Endothelial cell (in vitro differentiated cells): ENCODE results near the gene MAN1A2. TPM values are rescaled to one million over a fixed set of nuclear protein-coding genes. Genes with fewer than 3 reads are reported as not detected.

Experiments
- DNase-seq: peaks from one replicate; pipeline ENCODE4 v3.0.0; 2021; ENCODE audit warnings: low spot score
- H3K27ac Mint-ChIP-seq: one replicate; pipeline ENCODE4 v1.8.0; 2021; ENCODE audit warnings: mixed read lengths, inconsistent platforms; ENCODE audit not compliant: unreplicated experiment
- H3K27me3 Mint-ChIP-seq: one replicate; pipeline ENCODE4 v1.8.0; 2021; ENCODE audit warnings: mild to moderate bottlenecking, moderate library complexity, mixed read lengths, inconsistent platforms; ENCODE audit not compliant: unreplicated experiment
- H3K36me3 Mint-ChIP-seq: one replicate; pipeline ENCODE4 v1.8.0; 2021; ENCODE audit warnings: mild to moderate bottlenecking, low read depth, mixed read lengths, inconsistent platforms; ENCODE audit not compliant: unreplicated experiment
- H3K4me1 Mint-ChIP-seq: one replicate; pipeline ENCODE4 v1.8.0; 2021; ENCODE audit warnings: mild to moderate bottlenecking, mixed read lengths, inconsistent platforms; ENCODE audit not compliant: unreplicated experiment
- H3K4me3 Mint-ChIP-seq: one replicate; pipeline ENCODE4 v1.8.0; 2021; ENCODE audit warnings: mild to moderate bottlenecking, mixed read lengths, inconsistent platforms; ENCODE audit not compliant: unreplicated experiment
- H3K9me3 Mint-ChIP-seq: one replicate; pipeline ENCODE4 v1.8.0; 2021; ENCODE audit warnings: mixed read lengths, inconsistent platforms; ENCODE audit not compliant: unreplicated experiment
- CTCF ChIP-seq: fragments of 200-600 bp; sonication (generic); IDR thresholded peaks from one replicate; pipeline ENCODE4 v1.5.0; 2021; ENCODE audit warnings: antibody characterized with exemption; ENCODE audit not compliant: unreplicated experiment
- total RNA-seq: library from RNA; stranded (reverse); fragmentation: NEBNext Ultra II Directional; extraction: Animal tissue kit (Norgen Biotek cat#: 25700); gene quantifications from one replicate; pipeline ENCODE4 v1.2.1, GENCODE V29; 2021; ENCODE audit not compliant: unreplicated experiment

The MAN1A2 gene
- total RNA-seq, 1 donor from 2014 or later = 36.4 TPM

- Mint-ChIP-seq H3K9me3 (peaks cover 4% of the 10 kb centered on the region), H3K4me1 (peaks cover 28% of the 10 kb centered on the region), H3K27me3 (peaks cover 7% of the 10 kb centered on the region), H3K4me3 (no peak overlapping the region), H3K36me3 (peaks cover 3% of the 10 kb centered on the region), H3K27ac (peak overlapping the region; percentile 52)
- DNase-seq = no peak
- TF ChIP-seq CTCF = no peak
These were observed 4.3 kb downstream of the MAN1A2 start for GRCh38 chr1:117371441-117372151.

GRCh38 chr1:117372863-117373412 is 5.7 kb downstream of the MAN1A2 start:
- Mint-ChIP-seq H3K27ac (no peak overlapping the region), H3K36me3 (no peaks in the 10 kb centered on the region), H3K4me1 (peaks cover 24% of the 10 kb centered on the region), H3K4me3 (no peak overlapping the region), H3K9me3 (peaks cover under 1% of the 10 kb centered on the region), H3K27me3 (peaks cover 2% of the 10 kb centered on the region)
- no peak for TF ChIP-seq CTCF
- no peak for DNase-seq

GRCh38 chr1:117373932-117374331 is 6.7 kb downstream of the MAN1A2 start:
- no peaks in the 10 kb centered on the region for H3K9me3 Mint-ChIP-seq
- H3K36me3 Mint-ChIP-seq = no peaks in the 10 kb centered on the region
- no peaks in the 10 kb centered on the region for H3K27me3 Mint-ChIP-seq
- no peak overlapping the region for H3K4me3 Mint-ChIP-seq
- no peak for DNase-seq
- no peak overlapping the region for H3K27ac Mint-ChIP-seq
- peaks cover 15% of the 10 kb centered on the region for H3K4me1 Mint-ChIP-seq
- no peak for TF ChIP-seq CTCF

- Mint-ChIP-seq H3K4me3 (no peak overlapping the region), H3K4me1 (peaks cover 10% of the 10 kb centered on the region), H3K27me3 (no peaks in the 10 kb centered on the region), H3K9me3 (no peaks in the 10 kb centered on the region), H3K36me3 (no peaks in the 10 kb centered on the region), H3K27ac (no peak overlapping the region)
- DNase-seq = no peak
- no peak for TF ChIP-seq CTCF
These were observed 8.1 kb downstream of the MAN1A2 start for GRCh38 chr1:117375327-117375726.

- Mint-ChIP-seq H3K36me3 (no peaks in the 10 kb centered on the region), H3K27ac (no peak overlapping the region), H3K4me1 (peaks cover 13% of the 10 kb centered on the region), H3K27me3 (peaks cover under 1% of the 10 kb centered on the region), H3K9me3 (no peaks in the 10 kb centered on the region), H3K4me3 (no peak overlapping the region)
- no peak for TF ChIP-seq CTCF
- no peak for DNase-seq
These were observed 19.9 kb downstream of the MAN1A2 start for GRCh38 chr1:117387060-117387633.
